ENCODE data around the gene SBF2.

The SBF2 gene

GRCh38 chr11:9765320-9766101, 528.5 kb downstream of the SBF2 start:
- in situ Hi-C loops (cut with HindIII; ENCODE audit: low sequenced_read_pairs), result no loop called here
- peak; percentile 95 for DNase-seq (ENCODE audit: low read depth, low spot score)
- no peak overlapping the region for H3K4me3 ChIP-seq (ENCODE audit: low read depth, low read length)
- no peak for TF ChIP-seq CTCF (IDR thresholded peaks at IDR 0.05; ENCODE audit: low read depth, low read length)

- DNase-seq (ENCODE audit: low read depth, low spot score), result no peak
- no peak for TF ChIP-seq CTCF (IDR thresholded peaks at IDR 0.05; ENCODE audit: low read depth, low read length)
- no peak overlapping the region for H3K4me3 ChIP-seq (ENCODE audit: low read depth, low read length)
- in situ Hi-C loops (cut with HindIII; ENCODE audit: low sequenced_read_pairs), result no loop called here
Observed at GRCh38 chr11:9763301-9763700, 530.7 kb downstream of the SBF2 start.

GRCh38 chr11:9762531-9762930, 531.5 kb downstream of the SBF2 start:
- in situ Hi-C loops (cut with HindIII; ENCODE audit: low sequenced_read_pairs), result no loop called here
- TF ChIP-seq CTCF (IDR thresholded peaks at IDR 0.05; ENCODE audit: low read depth, low read length), result no peak
- no peak overlapping the region for H3K4me3 ChIP-seq (ENCODE audit: low read depth, low read length)
- DNase-seq (ENCODE audit: low read depth, low spot score), result no peak

GRCh38 chr11:9761441-9761945, 532.5 kb downstream of the SBF2 start:
- in situ Hi-C loops (cut with HindIII; ENCODE audit: low sequenced_read_pairs), result no loop called here

GRCh38 chr11:9760193-9760575, 533.8 kb downstream of the SBF2 start:
- no peak for TF ChIP-seq CTCF (IDR thresholded peaks at IDR 0.05; ENCODE audit: low read depth, low read length)
- in situ Hi-C loops (cut with HindIII; ENCODE audit: low sequenced_read_pairs), result no loop called here
- peak; percentile 99 for DNase-seq (ENCODE audit: low read depth, low spot score)

More at GRCh38 chr11:9761441-9761945, 532.5 kb downstream of the SBF2 start:
- no peak for TF ChIP-seq CTCF (IDR thresholded peaks at IDR 0.05; ENCODE audit: low read depth, low read length)
- DNase-seq (ENCODE audit: low read depth, low spot score), result peak; percentile 53
- H3K4me3 ChIP-seq (ENCODE audit: low read depth, low read length), result no peak overlapping the region

GRCh38 chr11:9759519-9760192, 534.4 kb downstream of the SBF2 start:
- peak; percentile 100 for DNase-seq (ENCODE audit: low read depth, low spot score)
- in situ Hi-C loops (cut with HindIII; ENCODE audit: low sequenced_read_pairs), result no loop called here
- H3K4me3 ChIP-seq (ENCODE audit: low read depth, low read length), result no peak overlapping the region
- no peak for TF ChIP-seq CTCF (IDR thresholded peaks at IDR 0.05; ENCODE audit: low read depth, low read length)

More at GRCh38 chr11:9760193-9760575, 533.8 kb downstream of the SBF2 start:
- H3K4me3 ChIP-seq (ENCODE audit: low read depth, low read length), result no peak overlapping the region

Measured in astrocyte of the spinal cord (primary cell).